ENCODE measurements around the gene FAM120C. TPM values are rescaled to one million over a fixed set of nuclear protein-coding genes. Genes with fewer than 3 reads are reported as not detected.

Gene FAM120C
- total RNA-seq, 1 experiment from 2014 or later = 10.7 TPM

- no peaks in the 10 kb centered on the region for H3K9me3 ChIP-seq
- DNase-seq = no peak
- no peaks in the 10 kb centered on the region for H3K36me3 ChIP-seq
- H3K4me3 ChIP-seq = no peak overlapping the region
- H3K27me3 ChIP-seq = no peaks in the 10 kb centered on the region
Measured at GRCh38 chrX:54066841-54067240, 116.2 kb downstream of the FAM120C start.

- H3K36me3 ChIP-seq = no peaks in the 10 kb centered on the region
- no peak for DNase-seq
Measured at GRCh38 chrX:54064564-54064963, 118.5 kb downstream of the FAM120C start.

GRCh38 chrX:54063361-54063760 is 119.7 kb downstream of the FAM120C start:
- Histone ChIP-seq H3K9me3 (no peaks in the 10 kb centered on the region), H3K4me3 (no peak overlapping the region)
- no peak for DNase-seq

More at GRCh38 chrX:54064564-54064963, 118.5 kb downstream of the FAM120C start:
- Histone ChIP-seq H3K4me3 (no peak overlapping the region), H3K27me3 (no peaks in the 10 kb centered on the region), H3K9me3 (no peaks in the 10 kb centered on the region)

GRCh38 chrX:54049801-54050200 is 133.3 kb downstream of the FAM120C start:
- Histone ChIP-seq H3K9me3 (no peaks in the 10 kb centered on the region), H3K27me3 (no peaks in the 10 kb centered on the region), H3K36me3 (no peaks in the 10 kb centered on the region), H3K4me3 (no peak overlapping the region)
- no peak for DNase-seq

More at GRCh38 chrX:54063361-54063760, 119.7 kb downstream of the FAM120C start:
- Histone ChIP-seq H3K27me3 (no peaks in the 10 kb centered on the region), H3K36me3 (no peaks in the 10 kb centered on the region)

GRCh38 chrX:54048412-54048811 is 134.6 kb downstream of the FAM120C start:
- H3K36me3 ChIP-seq = no peaks in the 10 kb centered on the region
- no peaks in the 10 kb centered on the region for H3K9me3 ChIP-seq
- no peak for DNase-seq
- no peak overlapping the region for H3K4me3 ChIP-seq
- no peaks in the 10 kb centered on the region for H3K27me3 ChIP-seq

GRCh38 chrX:54045563-54046228 is 137.4 kb downstream of the FAM120C start:
- no peaks in the 10 kb centered on the region for H3K9me3 ChIP-seq
- peaks cover 3% of the 10 kb centered on the region; the same call in 1 of the 2 replicates for H3K36me3 ChIP-seq
- DNase-seq = no peak
- H3K4me3 ChIP-seq = no peak overlapping the region
- H3K27me3 ChIP-seq = no peaks in the 10 kb centered on the region

GRCh38 chrX:54044877-54045338 is 138.1 kb downstream of the FAM120C start:
- peaks cover 3% of the 10 kb centered on the region; the same call in 1 of the 2 replicates for H3K36me3 ChIP-seq
- DNase-seq = no peak
- H3K27me3 ChIP-seq = no peaks in the 10 kb centered on the region
- no peaks in the 10 kb centered on the region for H3K9me3 ChIP-seq
- peak overlapping the region; percentile 82 for H3K4me3 ChIP-seq

GRCh38 chrX:54044126-54044876 is 138.8 kb downstream of the FAM120C start, which contains the start of gene PHF8:
Gene PHF8 (minus strand): TSS chrX:54044473. CDS start chrX:54042728, 1,745 bp downstream.
- no peaks in the 10 kb centered on the region for H3K27me3 ChIP-seq
- H3K36me3 ChIP-seq = peaks cover 3% of the 10 kb centered on the region; the same call in 1 of the 2 replicates
- DNase-seq = peak; percentile 90
- no peaks in the 10 kb centered on the region for H3K9me3 ChIP-seq
- H3K4me3 ChIP-seq = peak within 1 kb of the TSS; percentile 82

GRCh38 chrX:54043541-54044125 is 139.4 kb downstream of the FAM120C start:
- no peaks in the 10 kb centered on the region for H3K9me3 ChIP-seq
- no peaks in the 10 kb centered on the region for H3K27me3 ChIP-seq
- H3K4me3 ChIP-seq = peak overlapping the region; percentile 82
- DNase-seq = no peak
- H3K36me3 ChIP-seq = peaks cover 3% of the 10 kb centered on the region; the same call in 1 of the 2 replicates

- DNase-seq = no peak
Measured at GRCh38 chrX:54043056-54043455, 140.0 kb downstream of the FAM120C start.

GRCh38 chrX:54042609-54043021 is 140.4 kb downstream of the FAM120C start:
- no peaks in the 10 kb centered on the region for H3K27me3 ChIP-seq
- peak overlapping the region; percentile 82 for H3K4me3 ChIP-seq
- peaks cover 3% of the 10 kb centered on the region for H3K36me3 ChIP-seq
- peak; percentile 55 for DNase-seq
- no peaks in the 10 kb centered on the region for H3K9me3 ChIP-seq

More at GRCh38 chrX:54043056-54043455, 140.0 kb downstream of the FAM120C start:
- Histone ChIP-seq H3K4me3 (peak overlapping the region; percentile 82), H3K9me3 (no peaks in the 10 kb centered on the region), H3K36me3 (peaks cover 3% of the 10 kb centered on the region; the same call in 1 of the 2 replicates), H3K27me3 (no peaks in the 10 kb centered on the region)

- Histone ChIP-seq H3K4me3 (no peak overlapping the region), H3K36me3 (no peaks in the 10 kb centered on the region; the same call in 1 of the 2 replicates), H3K27me3 (no peaks in the 10 kb centered on the region), H3K9me3 (no peaks in the 10 kb centered on the region)
- no peak for DNase-seq
Measured at GRCh38 chrX:54030329-54030728, 152.7 kb downstream of the FAM120C start.

- Histone ChIP-seq H3K36me3 (no peaks in the 10 kb centered on the region; the same call in 1 of the 2 replicates), H3K9me3 (no peaks in the 10 kb centered on the region), H3K4me3 (no peak overlapping the region), H3K27me3 (no peaks in the 10 kb centered on the region)
- DNase-seq = no peak
Measured at GRCh38 chrX:54029529-54030143, 153.4 kb downstream of the FAM120C start.

- Histone ChIP-seq H3K36me3 (no peaks in the 10 kb centered on the region; the same call in 1 of the 2 replicates), H3K27me3 (no peaks in the 10 kb centered on the region), H3K9me3 (no peaks in the 10 kb centered on the region), H3K4me3 (no peak overlapping the region)
- DNase-seq = no peak
Measured at GRCh38 chrX:54024350-54024749, 158.7 kb downstream of the FAM120C start.

All from MG63 (cell line).